ENCODE data around the gene NTM.
"Not testable (repeated sequence)": the region's sequence is repeated elsewhere in the genome, so short reads cannot be mapped to it uniquely, and the experiment has no call there.

GRCh38 chr11:131341900-131342299 lies 28.5 kb upstream of the NTM start:
- TF ChIP-seq CTCF (IDR thresholded peaks at IDR 0.05); TP53 (CRISPR knock-in tag; IDR thresholded peaks at IDR 0.05); MLX (CRISPR knock-in tag; IDR thresholded peaks at IDR 0.05): not testable (repeated sequence)
